ENCODE data around the gene OPA3.
A peak's percentile ranks its signal among the peaks of the same experiment; 100 is the strongest.

Gene OPA3

GRCh38 chr19:45556835-45557234, 27.8 kb downstream of the OPA3 start:
- Histone ChIP-seq H3K9me3 (ENCODE audit: control insufficient read depth, insufficient read depth, low read length) (no peaks in the 10 kb centered on the region), H3K9ac (ENCODE audit: low read depth, low read length) (no peak overlapping the region), H3K4me3 (ENCODE audit: low read depth, low read length) (no peak overlapping the region), H3K27me3 (ENCODE audit: control insufficient read depth, insufficient read depth, low read length) (peaks cover 6% of the 10 kb centered on the region), H3K36me3 (ENCODE audit: control insufficient read depth, insufficient read depth, low read length) (no peaks in the 10 kb centered on the region), H3K4me1 (ENCODE audit: control insufficient read depth, insufficient read depth, low read length) (no peaks in the 10 kb centered on the region)

GRCh38 chr19:45554481-45554880, 30.1 kb downstream of the OPA3 start:
- Histone ChIP-seq H3K4me3 (ENCODE audit: low read depth, low read length) (peak overlapping the region; percentile 66), H3K4me1 (ENCODE audit: control insufficient read depth, insufficient read depth, low read length) (peaks cover 4% of the 10 kb centered on the region), H3K9me3 (ENCODE audit: control insufficient read depth, insufficient read depth, low read length) (no peaks in the 10 kb centered on the region), H3K9ac (ENCODE audit: low read depth, low read length) (no peak overlapping the region), H3K36me3 (ENCODE audit: control insufficient read depth, insufficient read depth, low read length) (no peaks in the 10 kb centered on the region), H3K27me3 (ENCODE audit: control insufficient read depth, insufficient read depth, low read length) (peaks cover 6% of the 10 kb centered on the region)

GRCh38 chr19:45553464-45553863, 31.1 kb downstream of the OPA3 start:
- H3K27me3 ChIP-seq (ENCODE audit: control insufficient read depth, insufficient read depth, low read length) = peaks cover 6% of the 10 kb centered on the region
- no peaks in the 10 kb centered on the region for H3K36me3 ChIP-seq (ENCODE audit: control insufficient read depth, insufficient read depth, low read length)
- H3K4me1 ChIP-seq (ENCODE audit: control insufficient read depth, insufficient read depth, low read length) = peaks cover 4% of the 10 kb centered on the region
- peak overlapping the region; percentile 66 for H3K4me3 ChIP-seq (ENCODE audit: low read depth, low read length)
- no peaks in the 10 kb centered on the region for H3K9me3 ChIP-seq (ENCODE audit: control insufficient read depth, insufficient read depth, low read length)
- H3K9ac ChIP-seq (ENCODE audit: low read depth, low read length) = no peak overlapping the region

- Histone ChIP-seq H3K27me3 (ENCODE audit: control insufficient read depth, insufficient read depth, low read length) (no peaks in the 10 kb centered on the region), H3K4me1 (ENCODE audit: control insufficient read depth, insufficient read depth, low read length) (peaks cover 4% of the 10 kb centered on the region), H3K4me3 (ENCODE audit: low read depth, low read length) (no peak overlapping the region), H3K9me3 (ENCODE audit: control insufficient read depth, insufficient read depth, low read length) (no peaks in the 10 kb centered on the region), H3K9ac (ENCODE audit: low read depth, low read length) (no peak overlapping the region), H3K36me3 (ENCODE audit: control insufficient read depth, insufficient read depth, low read length) (no peaks in the 10 kb centered on the region)
These were observed 36.5 kb downstream of the OPA3 start for GRCh38 chr19:45547965-45548609.

- Histone ChIP-seq H3K9me3 (ENCODE audit: control insufficient read depth, insufficient read depth, low read length) (no peaks in the 10 kb centered on the region), H3K36me3 (ENCODE audit: control insufficient read depth, insufficient read depth, low read length) (no peaks in the 10 kb centered on the region), H3K4me3 (ENCODE audit: low read depth, low read length) (no peak overlapping the region), H3K27me3 (ENCODE audit: control insufficient read depth, insufficient read depth, low read length) (no peaks in the 10 kb centered on the region), H3K9ac (ENCODE audit: low read depth, low read length) (no peak overlapping the region), H3K4me1 (ENCODE audit: control insufficient read depth, insufficient read depth, low read length) (peaks cover 4% of the 10 kb centered on the region)
These were observed 37.3 kb downstream of the OPA3 start for GRCh38 chr19:45547211-45547770.

- Histone ChIP-seq H3K9me3 (ENCODE audit: control insufficient read depth, insufficient read depth, low read length) (no peaks in the 10 kb centered on the region), H3K27me3 (ENCODE audit: control insufficient read depth, insufficient read depth, low read length) (no peaks in the 10 kb centered on the region), H3K4me3 (ENCODE audit: low read depth, low read length) (no peak overlapping the region), H3K9ac (ENCODE audit: low read depth, low read length) (no peak overlapping the region), H3K36me3 (ENCODE audit: control insufficient read depth, insufficient read depth, low read length) (no peaks in the 10 kb centered on the region), H3K4me1 (ENCODE audit: control insufficient read depth, insufficient read depth, low read length) (no peaks in the 10 kb centered on the region)
These were observed 42.4 kb downstream of the OPA3 start for GRCh38 chr19:45542234-45542668.

- no peak overlapping the region for H3K4me3 ChIP-seq (ENCODE audit: low read depth, low read length)
- H3K27me3 ChIP-seq (ENCODE audit: control insufficient read depth, insufficient read depth, low read length) = no peaks in the 10 kb centered on the region
- no peak overlapping the region for H3K9ac ChIP-seq (ENCODE audit: low read depth, low read length)
- H3K36me3 ChIP-seq (ENCODE audit: control insufficient read depth, insufficient read depth, low read length) = no peaks in the 10 kb centered on the region
- no peaks in the 10 kb centered on the region for H3K4me1 ChIP-seq (ENCODE audit: control insufficient read depth, insufficient read depth, low read length)
- H3K9me3 ChIP-seq (ENCODE audit: control insufficient read depth, insufficient read depth, low read length) = no peaks in the 10 kb centered on the region
These were observed 45.1 kb downstream of the OPA3 start for GRCh38 chr19:45539459-45539858.

GRCh38 chr19:45531349-45531748, 53.3 kb downstream of the OPA3 start:
- H3K9ac ChIP-seq (ENCODE audit: low read depth, low read length) = no peak overlapping the region
- H3K36me3 ChIP-seq (ENCODE audit: control insufficient read depth, insufficient read depth, low read length) = peaks cover 2% of the 10 kb centered on the region
- peaks cover 4% of the 10 kb centered on the region for H3K27me3 ChIP-seq (ENCODE audit: control insufficient read depth, insufficient read depth, low read length)
- H3K9me3 ChIP-seq (ENCODE audit: control insufficient read depth, insufficient read depth, low read length) = no peaks in the 10 kb centered on the region
- H3K4me1 ChIP-seq (ENCODE audit: control insufficient read depth, insufficient read depth, low read length) = peaks cover 6% of the 10 kb centered on the region
- no peak overlapping the region for H3K4me3 ChIP-seq (ENCODE audit: low read depth, low read length)

GRCh38 chr19:45529420-45529785, 55.2 kb downstream of the OPA3 start:
- peaks cover 4% of the 10 kb centered on the region for H3K27me3 ChIP-seq (ENCODE audit: control insufficient read depth, insufficient read depth, low read length)
- peak overlapping the region; percentile 92 for H3K4me3 ChIP-seq (ENCODE audit: low read depth, low read length)
- peaks cover 18% of the 10 kb centered on the region for H3K36me3 ChIP-seq (ENCODE audit: control insufficient read depth, insufficient read depth, low read length)
- no peak overlapping the region for H3K9ac ChIP-seq (ENCODE audit: low read depth, low read length)
- H3K9me3 ChIP-seq (ENCODE audit: control insufficient read depth, insufficient read depth, low read length) = no peaks in the 10 kb centered on the region
- H3K4me1 ChIP-seq (ENCODE audit: control insufficient read depth, insufficient read depth, low read length) = peaks cover 6% of the 10 kb centered on the region

- Histone ChIP-seq H3K27me3 (ENCODE audit: control insufficient read depth, insufficient read depth, low read length) (peaks cover 4% of the 10 kb centered on the region), H3K36me3 (ENCODE audit: control insufficient read depth, insufficient read depth, low read length) (peaks cover 20% of the 10 kb centered on the region), H3K4me1 (ENCODE audit: control insufficient read depth, insufficient read depth, low read length) (peaks cover 6% of the 10 kb centered on the region), H3K4me3 (ENCODE audit: low read depth, low read length) (peak overlapping the region; percentile 92), H3K9ac (ENCODE audit: low read depth, low read length) (no peak overlapping the region), H3K9me3 (ENCODE audit: control insufficient read depth, insufficient read depth, low read length) (no peaks in the 10 kb centered on the region)
These were observed 55.7 kb downstream of the OPA3 start for GRCh38 chr19:45528744-45529419.

- Histone ChIP-seq H3K4me3 (ENCODE audit: low read depth, low read length) (peak overlapping the region; percentile 92), H3K36me3 (ENCODE audit: control insufficient read depth, insufficient read depth, low read length) (peaks cover 20% of the 10 kb centered on the region), H3K9me3 (ENCODE audit: control insufficient read depth, insufficient read depth, low read length) (no peaks in the 10 kb centered on the region), H3K27me3 (ENCODE audit: control insufficient read depth, insufficient read depth, low read length) (peaks cover 4% of the 10 kb centered on the region), H3K9ac (ENCODE audit: low read depth, low read length) (no peak overlapping the region), H3K4me1 (ENCODE audit: control insufficient read depth, insufficient read depth, low read length) (peaks cover 6% of the 10 kb centered on the region)
These were observed 56.4 kb downstream of the OPA3 start for GRCh38 chr19:45528149-45528743.

GRCh38 chr19:45527731-45528130, 56.9 kb downstream of the OPA3 start:
- Histone ChIP-seq H3K9ac (ENCODE audit: low read depth, low read length) (no peak overlapping the region), H3K4me3 (ENCODE audit: low read depth, low read length) (peak overlapping the region; percentile 92), H3K27me3 (ENCODE audit: control insufficient read depth, insufficient read depth, low read length) (peaks cover 4% of the 10 kb centered on the region), H3K9me3 (ENCODE audit: control insufficient read depth, insufficient read depth, low read length) (no peaks in the 10 kb centered on the region), H3K36me3 (ENCODE audit: control insufficient read depth, insufficient read depth, low read length) (peaks cover 20% of the 10 kb centered on the region), H3K4me1 (ENCODE audit: control insufficient read depth, insufficient read depth, low read length) (peaks cover 6% of the 10 kb centered on the region)
